Measurements from ENCODE around the gene SMYD3.

DNA sequence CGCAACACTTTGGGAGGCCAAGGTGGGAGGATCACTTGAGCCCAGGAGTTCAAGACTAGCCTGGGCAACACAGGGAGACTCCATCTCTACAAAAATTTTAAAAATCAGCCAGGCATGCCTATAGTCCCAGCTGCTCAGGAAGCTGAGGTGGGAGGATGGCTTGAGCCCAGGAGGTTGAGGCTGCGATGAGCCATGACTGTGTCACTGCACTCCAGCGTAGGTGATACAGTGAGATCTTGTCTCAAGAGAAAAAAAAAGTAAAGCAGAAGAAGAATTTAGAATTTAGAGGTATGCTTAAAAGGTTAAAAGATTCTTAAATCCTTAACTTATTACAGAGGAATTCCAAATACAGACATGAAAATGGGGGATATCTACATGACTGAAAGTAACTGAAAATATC lies 79.5 kb downstream of the SMYD3 start:
- TF ChIP-seq, protein P1, sequence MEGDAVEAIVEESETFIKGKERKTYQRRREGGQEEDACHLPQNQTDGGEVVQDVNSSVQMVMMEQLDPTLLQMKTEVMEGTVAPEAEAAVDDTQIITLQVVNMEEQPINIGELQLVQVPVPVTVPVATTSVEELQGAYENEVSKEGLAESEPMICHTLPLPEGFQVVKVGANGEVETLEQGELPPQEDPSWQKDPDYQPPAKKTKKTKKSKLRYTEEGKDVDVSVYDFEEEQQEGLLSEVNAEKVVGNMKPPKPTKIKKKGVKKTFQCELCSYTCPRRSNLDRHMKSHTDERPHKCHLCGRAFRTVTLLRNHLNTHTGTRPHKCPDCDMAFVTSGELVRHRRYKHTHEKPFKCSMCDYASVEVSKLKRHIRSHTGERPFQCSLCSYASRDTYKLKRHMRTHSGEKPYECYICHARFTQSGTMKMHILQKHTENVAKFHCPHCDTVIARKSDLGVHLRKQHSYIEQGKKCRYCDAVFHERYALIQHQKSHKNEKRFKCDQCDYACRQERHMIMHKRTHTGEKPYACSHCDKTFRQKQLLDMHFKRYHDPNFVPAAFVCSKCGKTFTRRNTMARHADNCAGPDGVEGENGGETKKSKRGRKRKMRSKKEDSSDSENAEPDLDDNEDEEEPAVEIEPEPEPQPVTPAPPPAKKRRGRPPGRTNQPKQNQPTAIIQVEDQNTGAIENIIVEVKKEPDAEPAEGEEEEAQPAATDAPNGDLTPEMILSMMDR (IDR thresholded peaks at IDR 0.05) = no peak
- TF ChIP-seq POLR2A (IDR thresholded peaks at IDR 0.05) (no peak), EP300 (IDR thresholded peaks at IDR 0.05) (no peak)
